Measurements from ENCODE around the gene VWA3A. TPM values are rescaled to one million over a fixed set of nuclear protein-coding genes. Genes with fewer than 3 reads are reported as not detected.

The VWA3A gene
- total RNA-seq, 1 experiment from 2014 or later: not detected

DNA sequence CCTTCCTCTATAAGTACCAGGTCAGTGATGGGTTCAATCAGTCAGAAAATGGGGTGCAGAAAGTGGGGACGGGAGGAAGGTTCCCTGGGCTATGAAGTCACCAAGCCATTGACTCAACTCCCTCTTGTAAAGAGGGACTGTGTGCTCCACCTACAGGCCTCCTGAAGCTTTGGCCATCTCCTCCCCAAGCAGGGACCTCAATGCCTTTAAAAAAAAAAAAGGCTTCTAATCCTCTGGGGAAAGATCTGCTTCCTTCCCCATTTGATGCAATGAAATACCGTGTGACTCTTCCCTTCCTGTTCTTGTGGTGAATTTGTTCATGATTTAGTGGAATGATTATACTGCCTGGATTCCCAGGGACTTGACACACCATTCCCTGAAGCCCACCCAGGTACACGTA is 30.8 kb downstream of the VWA3A start:
- POLR2A ChIA-PET: no interaction called here
- ATAC-seq: peak; percentile 77
- intact Hi-C loops (cut with micrococcal nuclease; ENCODE audit: unreplicated experiment): no loop called here
- H3K4me1 ChIP-seq (ENCODE audit: control insufficient read depth, insufficient read depth, low read length): no peaks in the 10 kb centered on the region
- no peaks in the 10 kb centered on the region for H3K36me3 ChIP-seq (ENCODE audit: control insufficient read depth, insufficient read depth, low read length)
- in situ Hi-C loops (cut with HindIII; ENCODE audit: low pct_unique_long_range_greater_than_20kb, low sequenced_read_pairs): no loop called here
- H3K9me3 ChIP-seq (ENCODE audit: control insufficient read depth, insufficient read depth, low read depth, low read length): no peaks in the 10 kb centered on the region
- DNase-seq (ENCODE audit: low read depth, low spot score): no peak
- no peak overlapping the region for H3K4me3 ChIP-seq (ENCODE audit: low read depth in 2 of 2, low read length in 2 of 2)
- TF ChIP-seq, protein P1, sequence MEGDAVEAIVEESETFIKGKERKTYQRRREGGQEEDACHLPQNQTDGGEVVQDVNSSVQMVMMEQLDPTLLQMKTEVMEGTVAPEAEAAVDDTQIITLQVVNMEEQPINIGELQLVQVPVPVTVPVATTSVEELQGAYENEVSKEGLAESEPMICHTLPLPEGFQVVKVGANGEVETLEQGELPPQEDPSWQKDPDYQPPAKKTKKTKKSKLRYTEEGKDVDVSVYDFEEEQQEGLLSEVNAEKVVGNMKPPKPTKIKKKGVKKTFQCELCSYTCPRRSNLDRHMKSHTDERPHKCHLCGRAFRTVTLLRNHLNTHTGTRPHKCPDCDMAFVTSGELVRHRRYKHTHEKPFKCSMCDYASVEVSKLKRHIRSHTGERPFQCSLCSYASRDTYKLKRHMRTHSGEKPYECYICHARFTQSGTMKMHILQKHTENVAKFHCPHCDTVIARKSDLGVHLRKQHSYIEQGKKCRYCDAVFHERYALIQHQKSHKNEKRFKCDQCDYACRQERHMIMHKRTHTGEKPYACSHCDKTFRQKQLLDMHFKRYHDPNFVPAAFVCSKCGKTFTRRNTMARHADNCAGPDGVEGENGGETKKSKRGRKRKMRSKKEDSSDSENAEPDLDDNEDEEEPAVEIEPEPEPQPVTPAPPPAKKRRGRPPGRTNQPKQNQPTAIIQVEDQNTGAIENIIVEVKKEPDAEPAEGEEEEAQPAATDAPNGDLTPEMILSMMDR (IDR thresholded peaks at IDR 0.05): peak; percentile 48; the same call in 1 of the 2 replicates
- TF ChIP-seq TCF7L2 (IDR thresholded peaks at IDR 0.05; ENCODE audit: low read depth, low read length) (no peak), POLR2AphosphoS5 (IDR thresholded peaks at IDR 0.05; ENCODE audit: low read depth, low read length) (no peak)
- no peaks in the 10 kb centered on the region for H3K27me3 ChIP-seq (ENCODE audit: control insufficient read depth, insufficient read depth, low read length)
- H3K27ac ChIP-seq (ENCODE audit: low read length): no peak overlapping the region
- BruUV-seq (replicated peaks): no TSS peak
- CTCF ChIA-PET: interaction anchor here (0.5 to 1.4 kb wide), 2 partner anchors 24 to 51 kb away, joined by 3 read pairs; no protein-coding TSS in a partner anchor

DNA sequence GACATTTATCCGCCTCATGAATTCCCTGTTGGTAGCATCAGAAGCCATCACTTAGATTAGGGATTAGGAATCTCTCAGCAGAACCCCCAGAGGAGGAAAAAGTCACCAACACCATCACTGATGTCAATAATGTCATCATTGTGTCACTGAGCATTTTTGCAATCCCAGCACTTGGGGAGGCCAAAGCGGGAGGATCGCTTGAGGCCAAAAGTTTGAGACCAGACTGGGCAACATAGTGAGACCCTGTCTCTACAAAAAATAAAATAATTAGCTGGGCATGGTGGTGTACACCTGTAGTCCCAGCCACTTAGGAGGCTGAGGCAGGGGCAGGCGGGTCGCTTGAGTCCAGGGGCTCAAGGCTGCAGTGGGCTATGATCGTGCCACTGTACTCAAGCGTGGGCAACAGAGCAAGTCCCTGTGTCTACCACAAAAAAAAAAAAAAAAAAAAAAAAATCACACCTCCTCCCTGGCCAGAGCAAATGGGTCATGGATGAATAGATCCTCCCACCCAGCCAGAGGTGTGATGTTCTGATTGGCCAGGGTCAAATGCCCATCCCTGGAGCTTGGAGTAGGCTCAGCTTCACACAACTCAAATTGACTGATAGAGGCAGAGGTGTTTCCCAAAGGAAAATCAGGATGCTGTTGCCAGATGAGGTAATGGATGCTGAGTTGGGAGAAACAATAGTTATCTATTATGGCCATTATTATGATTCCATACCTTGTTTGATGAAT is 31.6 kb downstream of the VWA3A start:
- intact Hi-C loops (cut with micrococcal nuclease; ENCODE audit: unreplicated experiment): no loop called here

More for the DNA sequence above, 31.6 kb downstream of the VWA3A start:
- Histone ChIP-seq H3K4me3 (ENCODE audit: low read depth in 2 of 2, low read length in 2 of 2) (no peak overlapping the region), H3K36me3 (ENCODE audit: control insufficient read depth, insufficient read depth, low read length) (no peaks in the 10 kb centered on the region), H3K27ac (ENCODE audit: low read length) (no peak overlapping the region), H3K9me3 (ENCODE audit: control insufficient read depth, insufficient read depth, low read depth, low read length) (no peaks in the 10 kb centered on the region), H3K4me1 (ENCODE audit: control insufficient read depth, insufficient read depth, low read length) (no peaks in the 10 kb centered on the region), H3K27me3 (ENCODE audit: control insufficient read depth, insufficient read depth, low read length) (no peaks in the 10 kb centered on the region)
- ATAC-seq (no peak), DNase-seq (ENCODE audit: low read depth, low spot score) (no peak)
- CTCF ChIA-PET: interaction anchor here (0.7 to 1.4 kb wide), 2 partner anchors 9 to 25 kb away, joined by 3 to 5 read pairs; no protein-coding TSS in a partner anchor
- no peak for TF ChIP-seq TCF7L2 (IDR thresholded peaks at IDR 0.05; ENCODE audit: low read depth, low read length)
- no peak for TF ChIP-seq POLR2AphosphoS5 (IDR thresholded peaks at IDR 0.05; ENCODE audit: low read depth, low read length)
- TF ChIP-seq, protein P1 (IDR thresholded peaks at IDR 0.05): no peak
- TF ChIP-seq, protein P2, sequence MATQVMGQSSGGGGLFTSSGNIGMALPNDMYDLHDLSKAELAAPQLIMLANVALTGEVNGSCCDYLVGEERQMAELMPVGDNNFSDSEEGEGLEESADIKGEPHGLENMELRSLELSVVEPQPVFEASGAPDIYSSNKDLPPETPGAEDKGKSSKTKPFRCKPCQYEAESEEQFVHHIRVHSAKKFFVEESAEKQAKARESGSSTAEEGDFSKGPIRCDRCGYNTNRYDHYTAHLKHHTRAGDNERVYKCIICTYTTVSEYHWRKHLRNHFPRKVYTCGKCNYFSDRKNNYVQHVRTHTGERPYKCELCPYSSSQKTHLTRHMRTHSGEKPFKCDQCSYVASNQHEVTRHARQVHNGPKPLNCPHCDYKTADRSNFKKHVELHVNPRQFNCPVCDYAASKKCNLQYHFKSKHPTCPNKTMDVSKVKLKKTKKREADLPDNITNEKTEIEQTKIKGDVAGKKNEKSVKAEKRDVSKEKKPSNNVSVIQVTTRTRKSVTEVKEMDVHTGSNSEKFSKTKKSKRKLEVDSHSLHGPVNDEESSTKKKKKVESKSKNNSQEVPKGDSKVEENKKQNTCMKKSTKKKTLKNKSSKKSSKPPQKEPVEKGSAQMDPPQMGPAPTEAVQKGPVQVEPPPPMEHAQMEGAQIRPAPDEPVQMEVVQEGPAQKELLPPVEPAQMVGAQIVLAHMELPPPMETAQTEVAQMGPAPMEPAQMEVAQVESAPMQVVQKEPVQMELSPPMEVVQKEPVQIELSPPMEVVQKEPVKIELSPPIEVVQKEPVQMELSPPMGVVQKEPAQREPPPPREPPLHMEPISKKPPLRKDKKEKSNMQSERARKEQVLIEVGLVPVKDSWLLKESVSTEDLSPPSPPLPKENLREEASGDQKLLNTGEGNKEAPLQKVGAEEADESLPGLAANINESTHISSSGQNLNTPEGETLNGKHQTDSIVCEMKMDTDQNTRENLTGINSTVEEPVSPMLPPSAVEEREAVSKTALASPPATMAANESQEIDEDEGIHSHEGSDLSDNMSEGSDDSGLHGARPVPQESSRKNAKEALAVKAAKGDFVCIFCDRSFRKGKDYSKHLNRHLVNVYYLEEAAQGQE (IDR thresholded peaks at IDR 0.05; ENCODE audit: insufficient read depth in 1 of 2, low read depth in 2 of 2, low read length in 1 of 2): no peak
- TF ChIP-seq SIN3A (IDR thresholded peaks at IDR 0.05; ENCODE audit: borderline replicate concordance, insufficient read depth, low read depth, low read length): no peak
- in situ Hi-C loops (cut with HindIII; ENCODE audit: low pct_unique_long_range_greater_than_20kb, low sequenced_read_pairs): no loop called here
- POLR2A ChIA-PET: interaction anchor here (0.7 kb wide), 1 partner anchor 116 kb away, joined by 4 read pairs; no protein-coding TSS in a partner anchor
- BruUV-seq (replicated peaks): no TSS peak

Data from Panc1 (cell line).